ENCODE results near the gene SAMM50.

DNA sequence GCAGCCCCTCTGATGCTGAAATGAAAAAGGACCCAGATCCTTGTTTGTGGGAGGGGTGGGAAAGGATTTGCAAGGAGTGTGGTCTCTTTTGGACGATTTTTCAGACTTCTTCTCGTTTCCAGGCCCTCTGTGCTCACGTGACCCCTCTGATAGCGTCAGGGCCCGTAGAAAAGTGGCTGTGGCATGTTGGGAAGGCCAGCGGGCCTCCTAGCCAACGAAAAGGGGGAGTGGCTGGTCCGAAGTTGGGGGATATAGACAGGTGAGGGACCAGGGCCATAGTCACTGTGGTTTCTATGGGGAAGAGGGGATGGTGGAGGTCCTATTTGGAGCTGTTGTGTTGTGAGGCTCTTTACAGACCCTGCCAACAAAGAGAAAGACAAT is 75.5 kb downstream of the SAMM50 start:
- TF ChIP-seq TARDBP (IDR thresholded peaks at IDR 0.05): no peak
- TF ChIP-seq CTBP1 (IDR thresholded peaks at IDR 0.05; ENCODE audit: borderline replicate concordance): no peak
- no peak for TF ChIP-seq ARNT (IDR thresholded peaks at IDR 0.05)
- TF ChIP-seq LEF1 (IDR thresholded peaks at IDR 0.05; ENCODE audit: borderline replicate concordance): no peak
- no peak for TF ChIP-seq ELF4 (IDR thresholded peaks at IDR 0.05)
